PC-9 (cell line): ENCODE results near the gene TACC3.

ENCODE experiments used
- CTCF ChIP-seq: fragments of 200-600 bp; sonication (generic); conservative IDR thresholded peaks from 2 replicates; pipeline ENCODE4 v1.6.1; 2017; ENCODE audit warnings: mixed run types, antibody characterized with exemption, mild to moderate bottlenecking, moderate library complexity
- EZH2 ChIP-seq: fragments of 200-600 bp; sonication (generic); IDR thresholded peaks from 2 replicates; pipeline ENCODE4 v1.8.0; 2017; ENCODE audit warnings: antibody characterized with exemption, low read depth

GRCh38 chr4:1716065-1716945 lies 5.0 kb upstream of the TACC3 start:
- no peak for TF ChIP-seq EZH2
- TF ChIP-seq CTCF, result no peak
